Fibroblast of skin of right quadriceps (primary cell): ENCODE results near the gene TENT5D.
"Not testable (repeated sequence)": the region's sequence is repeated elsewhere in the genome, so short reads cannot be mapped to it uniquely, and the experiment has no call there.

Experiments
- DNase-seq: peaks from one replicate; pipeline ENCODE4 v3.0.0-alpha.2; 2013

Gene TENT5D

GRCh38 chrX:80420147-80420546 lies at the start of gene TENT5D:
TSS of gene TENT5D (plus strand) at chrX:80420447. CDS start at chrX:80442540, 22,093 bp downstream.
- no peak for DNase-seq

GRCh38 chrX:80385651-80386050 lies 34.6 kb upstream of the TENT5D start:
- DNase-seq = not testable (repeated sequence)

GRCh38 chrX:80388206-80388605 lies 32.0 kb upstream of the TENT5D start:
- DNase-seq = no peak

DNA sequence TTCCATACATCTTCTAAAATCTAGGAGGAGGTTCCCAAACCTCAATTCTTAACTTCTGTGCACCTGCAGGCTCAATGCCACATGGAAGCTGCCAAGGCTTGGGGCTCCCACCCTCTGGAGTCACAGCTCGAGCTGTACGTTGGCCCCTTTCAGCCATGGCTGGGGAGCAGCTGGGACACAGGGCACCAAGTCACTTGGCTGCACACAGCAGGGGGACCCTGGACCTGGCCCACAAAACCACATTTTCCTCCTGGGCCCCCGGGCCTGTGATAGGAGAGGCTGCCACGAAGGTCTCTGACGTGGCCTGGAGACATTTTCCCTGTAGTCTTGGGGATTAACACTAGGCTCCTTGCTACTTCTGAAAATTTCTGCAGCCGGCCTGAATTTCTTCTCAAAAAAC lies 8.2 kb upstream of the TENT5D start:
- no peak for DNase-seq

DNA sequence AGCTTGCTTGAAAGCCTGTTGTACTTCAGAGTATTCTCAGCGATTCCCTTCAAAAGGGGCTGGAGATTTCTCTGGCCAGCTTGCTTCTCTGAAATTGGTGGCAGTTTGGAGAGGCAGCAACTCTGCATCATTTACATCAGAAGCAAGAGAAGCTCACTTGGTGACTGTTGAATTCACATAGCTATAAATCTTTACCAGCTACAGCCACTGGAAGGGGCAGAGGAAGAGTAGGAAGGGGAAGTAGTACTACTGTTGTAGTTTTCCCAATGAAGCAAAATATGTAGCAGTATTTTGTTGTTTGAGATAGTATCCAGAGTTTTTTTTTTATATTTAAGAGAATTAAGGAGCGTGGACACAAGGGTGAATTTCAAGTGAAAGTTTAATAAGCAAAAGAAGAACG lies 2.8 kb downstream of the TENT5D start:
- no peak for DNase-seq

- DNase-seq = no peak
These were observed 3.5 kb downstream of the TENT5D start for GRCh38 chrX:80423744-80424143.

DNA sequence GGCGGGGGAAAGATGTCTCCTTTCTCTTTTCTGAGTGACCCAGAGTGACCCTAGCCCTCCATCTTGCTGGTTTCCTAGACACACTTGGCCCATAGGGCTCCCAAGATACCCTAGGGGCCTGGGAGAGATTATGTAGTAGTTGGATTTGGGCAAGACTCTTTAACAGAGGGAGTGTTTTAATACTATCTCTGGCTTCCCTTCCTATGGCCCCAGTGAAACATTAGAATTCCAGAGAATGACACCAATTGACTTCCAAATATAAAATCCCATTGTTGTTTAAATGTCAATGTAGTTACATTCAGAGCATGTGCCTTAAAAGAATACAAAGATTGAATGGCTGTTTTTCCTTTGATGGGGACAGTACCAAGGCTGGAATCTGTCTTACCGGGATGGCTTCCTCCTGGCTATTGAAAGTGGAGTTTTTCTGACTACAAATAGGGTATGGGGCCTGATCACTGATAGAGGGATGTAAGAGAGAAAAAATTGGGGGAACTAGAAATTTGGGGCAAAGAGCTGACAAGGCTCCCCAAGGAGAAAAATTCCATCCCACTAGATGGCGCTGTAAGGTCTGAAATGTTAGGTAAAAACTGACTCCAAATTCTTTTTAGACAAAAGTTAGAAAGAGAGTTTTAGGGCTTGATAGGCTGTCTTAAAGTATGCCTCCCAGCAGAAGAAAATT lies 10.7 kb downstream of the TENT5D start:
- no peak for DNase-seq

- no peak for DNase-seq
These were observed 11.2 kb downstream of the TENT5D start for GRCh38 chrX:80431505-80431832.

- DNase-seq = no peak
These were observed 12.2 kb downstream of the TENT5D start for GRCh38 chrX:80432441-80432840.

- no peak for DNase-seq
These were observed 12.6 kb downstream of the TENT5D start for GRCh38 chrX:80432863-80433262.

GRCh38 chrX:80468166-80468565 lies 47.9 kb downstream of the TENT5D start:
- not testable (repeated sequence) for DNase-seq

GRCh38 chrX:80471582-80471981 lies 51.3 kb downstream of the TENT5D start:
- DNase-seq = no peak

- no peak for DNase-seq
These were observed 65.3 kb downstream of the TENT5D start for GRCh38 chrX:80485543-80485942.

DNA sequence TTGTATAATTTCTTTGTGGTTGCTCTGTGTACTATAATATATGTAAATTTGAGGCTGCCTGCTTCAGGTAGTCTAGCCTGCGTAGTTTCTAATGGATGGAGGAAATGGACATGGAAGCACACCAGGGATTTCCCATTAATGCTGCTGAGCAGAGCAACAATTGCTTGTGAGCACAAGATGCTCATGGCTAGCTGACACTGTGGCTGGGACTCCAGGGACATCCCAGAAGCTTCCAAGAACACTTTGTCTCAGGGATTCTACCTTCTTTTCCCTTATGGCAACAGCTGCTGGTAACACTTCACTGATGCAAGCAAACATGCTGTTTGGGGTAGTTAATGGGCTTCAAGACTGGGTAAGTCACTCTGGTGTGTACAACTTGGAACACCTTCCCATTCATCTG lies 66.1 kb downstream of the TENT5D start:
- no peak for DNase-seq

GRCh38 chrX:80489166-80489565 lies 68.9 kb downstream of the TENT5D start:
- DNase-seq = no peak
